ENCODE measurements around the gene ADAMTS2. TPM values are rescaled to one million over a fixed set of nuclear protein-coding genes. Genes with fewer than 3 reads are reported as not detected.

Gene ADAMTS2
- polyA plus RNA-seq, 3 donors, result 5.3 to 40.7 (median 14.6) TPM

DNA sequence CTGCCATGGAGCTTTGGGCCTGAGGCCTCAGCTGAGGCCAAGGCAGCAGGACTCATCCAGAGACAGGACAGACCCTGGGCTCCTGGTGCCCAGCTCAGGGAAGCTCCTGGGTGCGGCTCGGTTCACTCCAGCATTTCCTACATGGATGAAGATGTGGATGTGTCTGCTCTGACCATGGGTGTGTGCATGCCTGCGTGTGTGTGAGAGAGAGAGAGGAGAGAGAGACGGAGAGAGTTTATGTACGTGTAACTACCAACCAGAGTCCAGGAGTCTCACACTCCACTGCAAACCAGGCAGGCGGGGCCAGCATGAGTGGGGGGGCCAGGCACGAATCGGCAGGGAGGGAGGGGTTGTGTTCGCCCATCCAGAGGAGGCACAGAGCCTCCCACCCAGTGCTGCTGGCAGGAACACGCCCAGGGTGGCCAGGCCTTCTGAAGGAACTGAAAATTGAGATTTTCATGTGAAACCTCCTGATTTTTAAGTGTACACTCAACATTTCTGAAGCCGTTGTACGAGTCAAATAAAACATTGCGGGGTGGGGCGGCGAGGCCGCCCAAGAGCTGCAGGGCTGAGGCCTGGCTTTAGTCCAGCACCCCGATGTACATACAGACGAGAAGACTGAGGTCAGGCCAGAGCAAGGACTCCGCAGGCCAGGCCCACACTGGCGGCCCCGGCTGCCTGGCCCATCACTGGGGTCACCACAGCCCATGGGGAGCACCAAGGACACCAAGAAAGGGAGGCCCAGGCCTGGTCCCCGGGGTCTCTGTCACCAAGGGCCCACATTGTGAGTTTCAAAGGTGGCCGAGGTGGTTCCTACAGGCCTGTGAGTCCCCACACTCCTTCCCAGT lies 88.7 kb downstream of the ADAMTS2 start:
- WGBS, 3 donors, result 73 to 80% (median 76%) methylated on average over 23 of the region's 23 CpGs
- no peak overlapping the region for H3K27ac ChIP-seq (ENCODE audit: low read depth, low read length)

DNA sequence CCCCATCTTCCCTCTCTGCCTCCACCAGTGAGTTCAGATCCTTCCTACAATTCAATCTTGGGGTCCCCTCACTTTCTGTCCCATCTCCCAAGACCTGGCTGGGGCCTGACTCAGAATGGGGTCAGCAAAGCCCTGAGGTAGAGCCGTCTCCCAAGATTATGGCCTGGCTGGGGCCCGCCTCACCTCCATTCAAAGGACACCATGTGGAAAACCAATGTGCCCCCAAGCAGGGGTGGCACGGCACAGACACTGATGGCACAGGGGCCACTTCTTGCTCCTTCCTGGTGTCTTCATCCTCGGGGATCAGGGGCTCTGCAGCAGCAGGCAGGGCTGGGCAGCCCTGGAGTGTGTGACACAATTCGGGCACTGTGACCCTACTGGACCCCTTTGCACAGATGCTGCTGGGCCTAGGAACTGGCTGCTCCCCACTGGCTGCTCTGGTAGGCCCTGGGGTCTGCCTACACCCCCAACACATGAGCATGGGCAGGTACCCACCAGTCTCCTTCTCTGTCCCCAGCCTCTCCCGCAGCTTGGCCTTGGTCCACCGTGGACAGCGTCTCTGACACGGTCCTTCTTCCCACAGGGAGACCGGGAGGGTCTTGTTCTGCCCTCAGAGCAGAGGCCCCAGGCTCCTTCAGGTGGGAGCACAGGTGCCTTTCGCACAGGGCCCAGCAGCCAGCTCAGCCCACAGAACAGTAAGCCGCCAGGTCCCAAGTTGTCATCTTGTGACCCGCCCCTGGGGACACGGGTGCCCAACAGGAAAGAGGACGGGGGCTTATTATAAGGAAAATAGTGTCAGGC lies 89.5 kb downstream of the ADAMTS2 start:
- 83 to 96% (median 96%) methylated on average over 15 of the region's 15 CpGs for WGBS, 3 donors
- no peak overlapping the region for H3K27ac ChIP-seq (ENCODE audit: low read depth, low read length)

DNA sequence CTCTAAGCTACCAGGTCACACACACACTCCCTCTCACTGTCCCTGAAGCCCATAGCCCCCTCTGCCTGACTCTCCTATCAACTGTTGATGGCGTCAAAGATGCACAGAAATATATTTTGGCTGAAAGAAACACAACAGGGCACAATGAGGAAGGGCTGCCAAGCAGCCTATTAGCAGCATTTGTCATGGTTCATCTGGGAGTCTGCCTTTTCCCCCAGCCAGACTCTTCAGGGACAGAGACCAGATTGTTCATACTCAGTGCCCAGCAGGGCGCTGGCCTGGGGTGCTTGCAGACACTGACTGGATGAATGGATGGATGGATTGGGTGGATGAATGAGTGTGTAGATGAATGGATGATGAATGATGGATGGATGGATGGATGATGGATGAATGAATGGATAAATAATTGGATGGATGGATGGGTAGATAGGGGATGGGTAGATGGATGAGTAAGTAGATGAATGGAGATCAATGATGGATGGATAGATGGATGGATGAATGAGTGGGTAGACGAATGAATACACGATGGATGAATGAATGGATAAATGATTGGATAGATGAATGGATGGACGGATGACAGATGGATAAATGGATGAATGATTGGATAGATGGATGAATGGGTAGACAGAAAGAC lies 90.5 kb downstream of the ADAMTS2 start:
- H3K27ac ChIP-seq (ENCODE audit: low read depth, low read length), result no peak overlapping the region
- WGBS, 3 donors, result 79 to 96% (median 95%) methylated on average over 5 of the region's 5 CpGs

DNA sequence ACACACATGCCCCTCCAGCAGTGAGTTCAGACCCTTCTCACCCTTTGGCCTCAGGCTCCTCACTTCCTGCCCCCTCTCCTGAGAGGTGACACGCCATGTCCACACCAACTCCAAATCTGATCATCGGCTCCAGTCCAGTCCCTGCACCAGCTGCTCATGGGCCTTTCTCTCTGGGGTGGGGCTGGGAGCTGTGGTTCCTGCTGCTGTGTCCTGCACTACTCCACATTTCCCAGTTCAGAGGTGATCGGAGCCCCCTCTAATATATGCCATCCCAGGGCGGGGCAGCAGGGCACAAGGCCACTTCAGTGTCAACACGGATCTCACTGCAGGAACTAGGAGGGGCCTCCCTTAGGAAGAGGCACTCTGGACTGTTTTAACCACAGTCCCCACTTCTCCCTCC lies 91.5 kb downstream of the ADAMTS2 start:
- 78 to 81% (median 80%) methylated on average over 5 of the region's 5 CpGs for WGBS, 3 donors
- no peak overlapping the region for H3K27ac ChIP-seq (ENCODE audit: low read depth, low read length)

DNA sequence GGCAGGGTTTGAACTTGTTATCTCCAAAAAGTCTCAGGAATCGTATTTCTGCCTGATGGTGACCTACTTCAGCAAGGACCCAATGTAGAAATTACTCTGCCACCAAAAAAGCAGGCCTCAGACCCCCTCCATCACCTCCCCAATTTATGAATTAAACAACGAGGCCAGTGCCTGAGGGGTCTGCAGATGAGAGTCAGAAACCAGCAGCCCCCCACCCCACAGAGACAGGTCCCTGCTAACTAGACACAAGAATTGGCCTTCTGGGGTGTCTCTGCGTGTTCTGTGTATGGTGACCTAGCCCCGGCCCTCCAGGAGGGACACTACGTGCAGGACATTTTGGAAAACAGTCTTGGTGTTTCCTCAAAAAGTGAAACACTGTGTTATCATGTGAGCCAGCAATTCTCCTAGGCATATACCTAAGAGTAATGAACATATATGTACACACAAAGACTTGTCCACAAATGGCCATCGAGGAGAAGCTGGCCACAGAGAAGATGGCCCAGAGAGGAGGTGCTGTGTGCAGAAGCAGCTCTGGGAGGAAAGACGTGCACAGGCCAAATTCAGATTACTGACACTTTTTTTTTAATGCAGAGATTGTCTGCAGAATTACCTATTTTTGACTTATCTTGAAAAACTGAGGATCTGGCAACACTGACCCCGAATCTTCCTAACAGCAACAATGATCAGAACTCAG lies 93.8 kb downstream of the ADAMTS2 start:
- 82 to 92% (median 90%) methylated on average over 8 of the region's 8 CpGs for WGBS, 3 donors

DNA sequence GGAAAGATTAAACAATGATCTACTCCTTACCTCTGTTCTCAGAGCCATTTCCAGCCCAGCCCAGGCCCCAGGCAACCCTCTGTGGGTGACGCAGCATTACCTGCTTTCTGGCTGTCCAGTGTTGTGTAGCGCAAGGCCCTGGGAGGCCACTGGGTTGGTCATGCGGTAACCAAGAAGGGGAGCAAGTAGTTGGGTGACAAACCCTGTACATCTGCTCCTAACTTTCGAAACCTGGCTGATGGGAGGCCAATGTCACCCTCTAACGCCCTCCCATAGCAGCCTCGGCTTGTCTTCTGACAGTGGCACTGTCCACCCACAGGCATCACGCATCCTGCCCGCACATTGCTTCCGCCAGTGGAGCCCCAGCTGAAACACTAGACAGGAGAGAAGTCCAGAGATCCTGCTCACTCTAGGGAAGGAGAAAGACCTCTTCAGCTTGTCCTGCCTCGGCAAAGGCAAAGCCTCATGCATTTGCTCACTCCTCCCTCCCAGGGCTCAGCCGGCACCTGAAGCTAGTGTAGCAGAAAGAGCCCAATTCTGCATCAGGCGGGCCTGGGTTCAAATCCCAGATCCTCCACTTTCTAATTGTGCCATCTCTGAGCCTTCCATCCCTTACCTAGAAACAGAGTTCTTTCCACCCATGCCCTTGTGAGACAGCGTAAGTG lies 94.6 kb downstream of the ADAMTS2 start:
- 79 to 96% (median 93%) methylated on average over 13 of the region's 13 CpGs for WGBS, 3 donors

More for the DNA sequence above, 93.8 kb downstream of the ADAMTS2 start:
- no peak overlapping the region for H3K27ac ChIP-seq (ENCODE audit: low read depth, low read length)

DNA sequence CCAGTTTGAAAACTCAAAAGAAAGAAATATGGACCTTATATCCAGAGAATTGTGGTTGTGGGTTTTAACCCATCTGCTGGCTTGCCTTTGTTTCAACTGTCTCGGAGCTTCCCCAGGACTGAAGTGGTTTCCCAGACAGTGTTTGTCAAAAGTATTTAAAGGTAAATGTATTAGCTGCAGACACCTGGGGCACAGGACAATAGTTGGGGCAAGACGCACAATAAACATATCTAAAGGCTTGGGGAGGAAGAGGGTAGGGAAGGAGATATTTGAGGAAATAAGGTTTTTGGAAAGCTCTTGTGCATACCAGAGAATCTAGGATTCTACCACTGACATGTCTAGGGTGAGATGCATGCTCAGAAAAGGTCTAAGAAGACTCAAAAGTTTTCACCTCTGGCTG lies 99.0 kb downstream of the ADAMTS2 start:
- WGBS, 3 donors, result 80 to 98% (median 95%) methylated on average over 2 of the region's 2 CpGs

More for the DNA sequence above, 94.6 kb downstream of the ADAMTS2 start:
- no peak overlapping the region for H3K27ac ChIP-seq (ENCODE audit: low read depth, low read length)

DNA sequence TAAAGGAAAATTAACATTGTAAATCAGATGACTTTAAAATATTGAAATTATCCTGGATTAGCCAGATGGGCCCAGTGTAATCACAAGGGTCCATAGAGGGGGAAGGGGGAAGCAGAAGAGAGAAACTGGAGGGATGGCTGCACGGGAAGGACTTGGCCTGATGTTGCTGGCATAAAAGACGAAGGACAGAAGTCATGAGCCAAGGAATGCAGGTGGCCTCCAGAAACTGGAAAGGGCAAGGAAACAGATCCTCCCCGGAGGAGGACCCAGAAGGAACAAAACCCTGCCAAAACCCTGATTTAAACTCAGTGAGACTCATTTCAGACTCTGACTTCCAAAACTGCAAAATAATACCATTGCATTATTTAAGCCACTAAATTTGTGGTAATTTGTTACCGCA lies 100.2 kb downstream of the ADAMTS2 start:
- H3K27ac ChIP-seq (ENCODE audit: low read depth, low read length), result no peak overlapping the region
- 61 to 70% (median 68%) methylated on average over 4 of the region's 4 CpGs for WGBS, 3 donors

More for the DNA sequence above, 99.0 kb downstream of the ADAMTS2 start:
- no peak overlapping the region for H3K27ac ChIP-seq (ENCODE audit: low read depth, low read length)

DNA sequence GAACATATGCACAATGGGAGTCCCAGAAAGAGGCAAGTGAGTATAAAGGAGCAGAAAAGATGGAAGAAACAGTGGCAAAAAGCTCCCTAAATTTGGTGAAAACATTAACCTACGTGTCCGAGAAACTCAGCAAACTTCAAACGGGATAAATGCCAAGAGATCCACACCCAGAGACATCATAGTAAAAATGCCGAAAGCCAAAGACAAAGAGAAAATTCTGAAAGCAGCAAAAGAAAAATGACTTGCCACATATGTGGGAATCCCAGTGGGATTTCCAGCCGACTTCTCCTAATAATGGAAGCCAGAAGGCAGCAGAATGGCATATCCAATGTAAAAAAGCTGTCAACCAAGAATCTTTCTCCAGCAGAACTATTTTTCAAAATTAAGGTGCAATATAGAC lies 101.2 kb downstream of the ADAMTS2 start:
- H3K27ac ChIP-seq (ENCODE audit: low read depth, low read length), result no peak overlapping the region
- 46 to 55% (median 54%) methylated on average over 5 of the region's 5 CpGs for WGBS, 3 donors

DNA sequence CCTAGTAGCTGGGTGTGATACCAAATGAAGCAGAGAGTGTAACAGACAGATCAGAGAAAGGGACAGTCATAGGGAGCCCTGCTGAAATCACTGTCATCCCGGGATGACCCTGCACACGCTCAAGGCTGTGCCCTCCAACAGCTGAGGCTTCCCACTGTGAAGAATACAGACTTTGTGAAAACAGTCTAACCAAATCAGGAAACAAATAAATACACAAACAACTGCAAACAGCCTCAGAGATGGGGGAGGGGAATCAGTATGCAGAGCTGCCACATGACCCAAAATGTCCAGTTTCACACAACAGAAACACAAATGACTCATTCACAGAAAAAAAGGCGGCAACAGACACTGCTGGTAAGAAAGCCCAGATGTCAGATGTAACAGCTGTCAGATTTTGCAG lies 101.9 kb downstream of the ADAMTS2 start:
- 24 to 60% (median 40%) methylated on average over 3 of the region's 3 CpGs for WGBS, 3 donors
- H3K27ac ChIP-seq (ENCODE audit: low read depth, low read length), result no peak overlapping the region

DNA sequence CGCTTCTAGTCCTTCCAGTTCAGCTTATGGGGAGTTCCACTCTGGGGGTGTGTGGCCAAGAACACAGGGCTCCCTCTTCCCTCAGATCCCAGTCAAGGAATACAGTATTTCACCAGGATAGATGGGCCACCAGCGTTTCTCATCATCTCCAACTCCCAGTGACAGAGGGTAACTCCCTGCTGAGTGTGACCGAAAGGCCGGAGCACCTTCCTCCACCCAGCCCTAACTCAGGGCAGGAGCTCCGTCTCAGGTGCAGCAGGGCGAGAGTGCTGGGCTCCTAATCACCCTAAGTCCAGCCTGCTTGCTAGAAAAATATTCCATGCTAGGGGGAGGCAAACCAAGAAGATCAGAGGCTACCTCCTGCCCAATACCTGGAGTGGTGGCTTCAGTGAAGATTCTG lies 102.6 kb downstream of the ADAMTS2 start:
- H3K27ac ChIP-seq (ENCODE audit: low read depth, low read length), result no peak overlapping the region
- 71 to 93% (median 88%) methylated on average over 6 of the region's 6 CpGs for WGBS, 3 donors

DNA sequence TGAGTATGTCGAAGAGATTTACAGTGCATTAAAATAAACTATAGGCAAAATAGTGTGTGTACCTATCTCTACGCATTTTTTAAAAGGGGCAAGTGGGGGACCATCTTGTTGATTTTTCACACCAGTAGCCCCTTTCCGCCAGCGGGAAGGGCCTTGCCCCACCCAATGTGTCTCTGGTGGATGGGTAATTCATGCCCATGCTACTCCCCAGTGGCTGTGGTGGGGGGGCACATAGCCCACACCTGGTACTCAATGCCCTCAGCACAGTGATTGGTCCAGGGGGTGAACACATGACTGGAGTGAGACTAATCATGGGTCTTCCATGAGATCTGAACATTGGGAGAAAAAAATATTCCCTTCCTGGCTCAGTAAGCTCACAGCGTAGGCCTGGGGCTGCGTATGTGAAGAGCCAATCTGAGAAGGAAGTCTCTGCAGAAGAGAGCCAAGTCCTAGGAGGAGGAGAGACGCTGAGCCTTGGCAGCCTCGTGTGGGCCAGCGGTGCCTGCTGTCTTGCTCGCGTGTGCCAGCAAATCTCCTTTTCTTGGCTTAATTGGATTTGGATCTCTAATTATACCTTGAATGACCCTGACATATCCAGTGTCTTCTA lies 103.4 kb downstream of the ADAMTS2 start:
- no peak overlapping the region for H3K27ac ChIP-seq (ENCODE audit: low read depth, low read length)
- 66 to 77% (median 68%) methylated on average over 11 of the region's 11 CpGs for WGBS, 3 donors

DNA sequence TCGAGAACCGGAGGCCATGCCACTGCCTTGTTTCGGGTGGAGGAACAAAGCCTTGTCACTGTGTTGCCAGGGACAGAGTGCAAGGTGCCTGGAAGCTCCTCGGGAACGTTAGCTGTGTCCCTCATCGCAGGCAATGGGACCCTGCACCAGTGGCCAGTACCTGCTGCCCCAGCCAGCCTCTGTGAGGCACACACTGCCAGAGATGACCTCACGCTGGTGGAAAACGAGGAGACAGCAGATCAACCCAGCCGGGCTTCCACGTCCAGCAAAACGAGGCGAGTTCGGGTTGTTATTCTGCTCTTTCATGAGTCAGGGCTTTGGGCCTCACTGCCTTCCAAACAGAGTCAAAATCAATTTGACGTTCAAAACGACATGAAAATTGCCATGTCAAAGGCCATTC lies 104.1 kb downstream of the ADAMTS2 start:
- no peak overlapping the region for H3K27ac ChIP-seq (ENCODE audit: low read depth, low read length)
- 62 to 66% (median 64%) methylated on average over 15 of the region's 15 CpGs for WGBS, 3 donors

DNA sequence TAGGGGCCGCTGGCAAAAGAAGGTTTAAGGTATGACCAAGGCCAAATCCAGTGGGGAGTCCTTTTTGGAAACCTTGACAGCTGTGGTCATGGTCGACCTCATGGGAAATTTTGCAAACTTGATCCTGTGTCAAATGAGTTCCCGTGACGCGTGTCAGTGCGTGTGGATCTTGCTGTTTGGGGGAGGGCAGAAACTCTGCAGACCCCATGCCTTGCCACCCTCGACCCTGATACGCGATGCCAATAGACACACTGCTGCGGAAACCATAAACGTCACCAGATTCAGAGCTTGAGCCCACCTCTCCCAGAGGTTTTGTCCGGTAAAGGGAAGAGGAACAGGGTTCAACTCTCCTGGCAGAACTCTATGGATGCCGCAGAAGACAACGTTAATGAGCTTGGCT lies 104.7 kb downstream of the ADAMTS2 start:
- H3K27ac ChIP-seq (ENCODE audit: low read depth, low read length), result no peak overlapping the region
- WGBS, 3 donors, result 67 to 78% (median 76%) methylated on average over 14 of the region's 14 CpGs

DNA sequence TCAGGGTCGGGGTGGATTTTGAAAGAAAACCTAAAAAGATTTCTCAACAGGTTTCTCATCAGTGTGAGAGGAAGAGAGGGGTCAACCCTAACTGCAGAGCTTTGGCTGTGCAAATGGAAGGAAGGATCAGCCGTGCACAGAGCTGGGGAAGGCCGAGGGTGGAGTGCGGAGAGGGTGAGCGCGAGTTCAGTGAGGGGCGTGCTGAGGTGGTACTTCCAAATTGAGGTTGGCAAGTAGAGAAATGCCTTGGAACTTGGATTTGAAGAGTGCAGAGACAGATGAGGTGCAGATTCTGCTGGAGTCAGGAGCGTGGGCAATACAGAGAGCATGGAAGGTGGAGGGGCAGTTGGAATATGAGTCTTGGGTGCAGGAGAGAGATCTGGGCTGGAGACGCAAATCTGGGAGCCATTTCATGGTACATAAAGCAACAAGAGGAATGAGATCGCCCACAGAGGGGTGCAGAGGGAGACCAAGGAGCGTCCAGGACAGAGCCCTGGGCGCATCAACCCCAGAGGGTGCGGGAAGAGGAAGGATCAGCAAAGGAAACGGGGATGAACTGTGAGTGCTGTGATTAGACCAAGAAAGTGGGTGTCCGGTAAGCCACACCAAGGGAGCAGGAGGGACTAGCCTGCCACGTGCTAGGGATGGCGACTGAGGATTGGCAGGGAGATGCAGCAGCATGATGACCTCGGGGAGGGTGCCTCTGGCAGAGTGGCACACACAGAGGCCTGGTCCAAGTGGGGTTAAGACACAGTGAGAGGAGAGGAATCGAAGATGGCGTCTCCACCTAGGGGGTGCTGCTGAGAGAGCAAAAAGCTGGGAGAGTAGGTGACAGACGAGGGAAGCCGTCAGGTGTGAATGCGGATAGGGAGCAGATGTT lies 105.8 kb downstream of the ADAMTS2 start:
- WGBS, 3 donors, result 81 to 93% (median 92%) methylated on average over 23 of the region's 23 CpGs
- H3K27ac ChIP-seq (ENCODE audit: low read depth, low read length), result no peak overlapping the region

DNA sequence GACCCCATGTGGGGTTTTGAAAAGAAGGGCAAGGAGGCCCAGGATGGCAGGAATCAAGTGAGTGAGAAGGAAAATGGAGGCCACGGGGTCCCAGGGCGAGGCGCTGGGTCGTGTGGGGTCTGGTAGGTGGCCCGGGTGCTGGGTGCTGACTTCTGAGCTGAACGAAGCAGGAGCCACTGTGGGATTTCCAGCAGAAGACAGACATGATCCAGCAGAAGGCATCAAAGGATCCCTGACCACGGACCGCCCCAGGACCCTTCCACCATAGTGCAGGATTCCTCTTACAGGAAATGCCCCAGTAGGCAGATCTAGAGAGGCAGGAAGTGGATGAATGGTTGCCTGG lies 106.7 kb downstream of the ADAMTS2 start:
- 81 to 92% (median 90%) methylated on average over 8 of the region's 8 CpGs for WGBS, 3 donors

More for the DNA sequence above, 106.7 kb downstream of the ADAMTS2 start:
- H3K27ac ChIP-seq (ENCODE audit: low read depth, low read length), result no peak overlapping the region
